Glomerular visceral epithelial cell (primary cell): ENCODE results near the gene OPA1.

Experiments
- DNase-seq: peaks from one replicate; pipeline ENCODE4 v3.0.0-alpha.2; 2016; ENCODE audit errors: extremely low spot score

The OPA1 gene

GRCh38 chr3:193737191-193737751, 144.3 kb downstream of the OPA1 start:
- DNase-seq: no peak

- no peak for DNase-seq
Observed at GRCh38 chr3:193742628-193743027, 149.6 kb downstream of the OPA1 start.

- DNase-seq: no peak
Observed at GRCh38 chr3:193743702-193744047, 150.7 kb downstream of the OPA1 start.

GRCh38 chr3:193744048-193744821, 151.2 kb downstream of the OPA1 start:
- DNase-seq: peak; percentile 69

- DNase-seq: no peak
Observed at GRCh38 chr3:193744822-193745684, 152.0 kb downstream of the OPA1 start.

DNA sequence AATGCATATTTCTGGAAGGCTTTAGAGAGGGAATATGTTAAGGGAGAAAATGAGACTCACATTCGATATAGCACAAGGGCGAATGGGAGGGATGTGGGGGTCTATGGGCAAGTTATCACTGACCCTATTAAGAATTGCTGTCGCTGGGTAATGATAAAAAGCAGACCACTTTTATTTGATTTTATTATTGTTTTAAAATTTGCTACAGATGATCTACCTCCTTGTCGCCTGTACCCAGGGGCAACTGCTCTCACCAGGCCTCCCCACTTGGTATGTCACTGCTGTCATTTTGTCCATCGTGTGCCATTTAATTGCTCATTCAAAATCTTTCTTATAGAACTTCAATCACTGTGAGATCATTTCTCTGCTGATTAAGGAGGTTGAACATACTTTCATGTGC, 153.8 kb downstream of the OPA1 start:
- DNase-seq: no peak
